VCaP (cell line): ENCODE measurements around the gene CNTNAP1.

Experiments
- H3K27ac ChIP-seq: fragments of 450-650 bp; 2 replicates; pipeline ENCODE4 v1.5.1; 2017
- TF ChIP-seq, protein P1 (sequence below): fragments of 450-650 bp; conservative IDR thresholded peaks from 2 replicates; pipeline ENCODE4 v1.5.1; 2017; ENCODE audit warnings: mild to moderate bottlenecking, moderate library complexity

The CNTNAP1 gene

DNA sequence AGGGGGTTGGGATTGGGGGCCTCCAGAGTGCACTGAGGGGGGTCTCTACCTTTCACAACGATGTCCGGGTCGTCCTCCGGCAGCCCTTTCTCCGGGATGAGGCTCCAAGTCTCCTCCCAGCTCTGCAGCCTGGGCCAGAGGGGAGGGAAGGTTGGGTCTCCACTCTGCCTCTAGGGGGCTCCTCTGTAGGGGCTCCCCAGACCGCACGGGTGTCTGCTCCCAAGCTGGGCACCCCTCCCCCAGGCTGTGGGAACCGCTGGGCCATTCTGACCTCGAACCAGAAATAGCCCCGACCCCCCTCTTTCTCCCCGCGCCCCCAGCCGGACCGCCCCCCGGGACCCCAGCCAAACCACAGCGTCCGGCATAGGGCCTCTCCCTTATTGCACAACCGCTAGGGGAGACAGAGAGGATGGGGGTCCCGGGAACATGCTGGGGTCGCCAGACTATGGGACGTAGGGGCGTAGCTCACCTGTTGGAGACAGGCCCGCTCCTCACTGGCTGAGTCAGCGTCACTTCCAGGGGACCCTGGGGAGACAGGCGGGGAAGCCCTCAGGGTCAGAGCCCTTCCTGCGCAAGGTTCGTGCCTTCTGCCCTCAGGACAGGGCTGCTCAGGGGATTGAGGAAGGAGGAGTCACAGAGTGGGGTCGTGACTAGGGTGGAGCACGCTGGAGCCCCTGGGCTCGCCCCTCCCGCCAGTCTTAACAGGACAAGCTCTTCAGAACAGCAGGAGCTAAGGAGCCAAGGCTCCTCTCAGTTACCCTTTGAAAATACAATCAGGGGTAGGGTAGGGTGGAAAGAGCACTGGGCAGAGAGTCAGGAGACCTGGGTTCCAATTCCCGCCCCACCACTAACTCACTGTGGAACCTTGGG lies 8.2 kb upstream of the CNTNAP1 start:
- TF ChIP-seq, protein P1, sequence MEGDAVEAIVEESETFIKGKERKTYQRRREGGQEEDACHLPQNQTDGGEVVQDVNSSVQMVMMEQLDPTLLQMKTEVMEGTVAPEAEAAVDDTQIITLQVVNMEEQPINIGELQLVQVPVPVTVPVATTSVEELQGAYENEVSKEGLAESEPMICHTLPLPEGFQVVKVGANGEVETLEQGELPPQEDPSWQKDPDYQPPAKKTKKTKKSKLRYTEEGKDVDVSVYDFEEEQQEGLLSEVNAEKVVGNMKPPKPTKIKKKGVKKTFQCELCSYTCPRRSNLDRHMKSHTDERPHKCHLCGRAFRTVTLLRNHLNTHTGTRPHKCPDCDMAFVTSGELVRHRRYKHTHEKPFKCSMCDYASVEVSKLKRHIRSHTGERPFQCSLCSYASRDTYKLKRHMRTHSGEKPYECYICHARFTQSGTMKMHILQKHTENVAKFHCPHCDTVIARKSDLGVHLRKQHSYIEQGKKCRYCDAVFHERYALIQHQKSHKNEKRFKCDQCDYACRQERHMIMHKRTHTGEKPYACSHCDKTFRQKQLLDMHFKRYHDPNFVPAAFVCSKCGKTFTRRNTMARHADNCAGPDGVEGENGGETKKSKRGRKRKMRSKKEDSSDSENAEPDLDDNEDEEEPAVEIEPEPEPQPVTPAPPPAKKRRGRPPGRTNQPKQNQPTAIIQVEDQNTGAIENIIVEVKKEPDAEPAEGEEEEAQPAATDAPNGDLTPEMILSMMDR, result no peak

DNA sequence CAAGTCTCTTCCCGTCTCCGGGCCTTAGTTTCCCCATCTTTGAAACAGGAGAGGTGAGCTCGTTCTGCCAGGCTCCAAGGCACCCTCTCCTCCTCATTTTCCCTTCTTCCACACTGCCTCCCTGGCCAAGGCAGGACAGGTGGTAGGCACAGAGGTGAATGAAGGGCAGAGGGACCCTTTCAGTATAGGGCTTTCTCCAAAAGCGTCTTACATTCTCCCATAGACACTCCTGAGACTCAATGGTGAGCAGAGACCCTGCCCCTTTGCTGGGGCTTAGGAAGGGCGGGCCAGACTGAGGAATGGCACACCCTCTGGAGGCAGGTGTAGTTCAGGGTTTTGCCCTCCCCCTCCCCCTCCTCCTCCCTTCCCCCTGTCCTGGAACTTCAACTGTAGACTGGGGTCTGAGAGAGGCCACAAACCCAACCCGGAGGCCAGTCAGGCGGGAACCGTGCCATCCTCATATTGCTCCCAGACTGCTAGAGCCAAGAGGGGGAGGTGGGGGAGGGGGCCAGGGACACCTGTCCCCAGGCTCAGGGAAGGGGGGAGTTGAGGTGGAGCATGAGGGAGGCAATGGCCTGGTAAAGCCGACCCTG lies 7.5 kb upstream of the CNTNAP1 start:
- H3K27ac ChIP-seq, result peak overlapping the region; percentile 81
- TF ChIP-seq, protein P1, result no peak

More for the DNA sequence above, 8.2 kb upstream of the CNTNAP1 start:
- H3K27ac ChIP-seq, result no peak overlapping the region

DNA sequence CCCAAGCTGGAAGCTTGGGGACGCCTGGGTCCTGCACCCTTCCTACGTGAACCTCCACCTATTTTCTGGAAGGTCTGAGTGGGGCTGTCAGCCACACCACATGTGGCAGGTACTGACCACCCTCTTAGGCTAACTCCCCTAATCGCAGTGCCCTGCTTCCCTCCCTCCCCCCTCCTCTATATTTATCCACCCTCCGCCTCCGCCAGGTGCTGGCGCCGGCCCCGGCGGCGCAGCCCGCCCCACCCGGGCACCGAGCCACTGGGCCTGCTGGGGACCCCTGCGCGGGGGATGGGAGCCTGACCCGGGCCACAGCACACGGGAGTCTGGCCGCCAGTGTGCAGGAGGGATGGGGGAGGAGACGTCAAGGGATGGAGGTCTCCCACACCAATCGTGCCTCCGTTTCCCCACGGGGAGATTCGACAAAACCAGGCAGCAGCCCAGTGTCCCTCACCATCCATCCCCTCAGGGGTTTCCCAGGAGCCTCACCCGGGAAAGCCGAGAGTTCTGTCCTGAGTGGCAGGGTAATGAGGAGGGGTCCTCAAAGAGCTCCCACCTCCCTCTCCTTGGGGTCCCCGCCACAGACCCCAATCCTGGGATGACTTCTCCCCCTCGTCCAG lies 6.9 kb upstream of the CNTNAP1 start:
- TF ChIP-seq, protein P1, result no peak
- H3K27ac ChIP-seq, result peak overlapping the region; percentile 81

DNA sequence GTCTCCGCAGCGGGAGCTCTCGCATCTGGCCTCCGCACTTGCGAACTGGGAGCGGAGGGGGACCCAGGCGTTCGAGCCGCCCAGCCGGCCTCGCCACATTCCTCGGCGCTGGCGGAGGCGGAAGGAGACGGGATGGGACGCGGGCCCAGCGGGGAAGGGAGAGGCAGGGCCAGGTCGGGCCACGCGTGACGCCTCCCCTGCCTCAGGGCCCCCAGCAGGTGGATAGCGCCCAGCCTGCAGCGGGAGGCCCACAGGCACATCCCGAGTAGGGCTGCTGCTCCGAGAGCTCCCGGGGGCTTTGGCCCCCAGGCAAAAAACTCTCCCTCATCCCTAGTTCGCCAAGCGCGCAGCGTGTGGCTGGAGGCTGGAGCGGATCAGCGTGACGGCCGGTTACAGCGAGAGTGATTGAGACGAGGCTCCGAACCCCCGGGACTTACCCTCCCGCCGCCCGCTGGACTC lies 6.3 kb upstream of the CNTNAP1 start:
- TF ChIP-seq, protein P1, result no peak
- H3K27ac ChIP-seq, result peak overlapping the region; percentile 81

DNA sequence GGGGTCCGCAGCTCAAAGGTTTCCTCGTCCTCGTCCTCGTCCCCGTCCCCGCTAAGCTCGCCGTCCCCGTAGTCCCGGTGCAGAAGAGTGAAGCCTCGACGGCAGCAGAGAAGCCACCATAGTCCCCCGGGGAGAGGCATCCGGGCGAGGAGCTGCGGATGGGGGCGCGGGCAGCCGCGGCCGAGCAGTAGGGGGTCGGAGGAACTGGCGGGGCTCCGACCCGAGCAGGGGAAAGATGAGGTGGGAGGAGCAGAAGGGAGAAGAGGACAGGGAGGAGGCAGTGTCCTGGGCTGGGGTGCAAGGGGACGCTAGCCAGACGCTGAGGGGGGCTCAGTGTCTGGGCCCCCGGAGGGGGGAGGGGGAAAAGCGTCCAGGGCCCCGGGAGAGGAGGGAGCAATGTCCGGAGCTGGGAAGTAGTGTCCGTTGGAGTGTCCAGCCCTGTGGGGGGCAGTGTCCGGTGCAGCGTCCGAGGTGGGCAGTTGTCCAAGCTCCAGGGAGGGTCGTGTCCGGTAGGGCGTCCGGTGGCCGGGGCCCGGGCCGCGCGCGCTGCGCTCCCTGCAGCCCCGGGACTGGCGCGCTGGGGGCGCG lies 5.8 kb upstream of the CNTNAP1 start, which contains the start of gene PLEKHH3:
Gene PLEKHH3, minus strand, starts transcription at position 571 of the 588 bp plus-strand sequence. Its CDS starts 431 bp downstream, at position 140.
- peak within 1 kb of the TSS; percentile 81 for H3K27ac ChIP-seq
- TF ChIP-seq, protein P1, result 0 out of 2 replicates have a peak, but pooled peaks have one; percentile 9

DNA sequence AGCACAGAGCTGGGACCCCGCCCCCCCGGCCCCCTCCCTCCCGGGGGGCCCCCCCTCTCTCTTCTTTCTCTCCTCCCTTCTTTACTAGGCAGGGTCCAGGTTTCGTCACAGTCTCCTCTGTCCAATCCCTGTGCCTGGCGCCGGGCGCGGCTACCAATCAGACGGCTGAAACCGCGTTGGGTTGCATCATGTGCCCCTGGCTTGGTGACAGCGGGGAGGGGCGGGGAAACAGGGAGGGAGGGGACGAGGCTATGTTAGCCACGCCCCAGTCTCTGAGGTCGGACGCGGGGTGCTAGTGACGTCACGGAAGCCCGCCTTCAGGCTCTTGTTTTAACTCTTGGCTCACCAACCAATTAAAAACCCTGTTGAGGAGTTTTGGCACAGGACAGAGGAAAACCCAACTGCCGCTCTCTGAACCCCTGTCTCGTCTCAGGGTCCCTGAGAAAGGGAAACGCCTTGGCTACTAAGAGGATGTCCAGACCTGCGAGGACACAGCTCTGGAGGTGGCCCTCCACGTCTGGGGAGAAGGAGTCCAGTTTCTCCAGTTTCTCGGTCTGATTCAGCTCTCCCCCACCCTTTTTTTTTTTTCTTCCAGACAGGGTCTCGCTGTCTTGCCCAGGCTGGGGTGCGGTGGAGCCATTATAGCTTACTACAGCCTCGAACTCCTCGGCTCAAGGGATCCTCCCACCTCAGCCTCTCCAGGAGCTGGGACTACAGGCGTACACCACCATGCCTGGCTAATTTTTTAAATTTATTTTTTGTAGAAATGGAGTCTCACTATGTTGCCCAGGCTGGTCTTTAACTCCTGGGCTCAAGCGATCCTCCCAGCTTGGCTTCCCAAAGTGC lies 5.1 kb upstream of the CNTNAP1 start:
- TF ChIP-seq, protein P1, result no peak
- peak overlapping the region; percentile 81 for H3K27ac ChIP-seq
